Stomach (tissue), 4 donors: ENCODE results near the gene KRTAP10-1.

Experiments
- EP300 ChIP-seq: sonication (generic); formaldehyde crosslinking; IDR thresholded peaks from one replicate; pipeline ENCODE4 v1.6.1; 2017; ENCODE audit warnings: antibody characterized with exemption
- POLR2A ChIP-seq, 4 donors: fragments of 450-650 bp; IDR thresholded peaks; one replicate each; pipeline ENCODE4 v1.6.1; 2016; ENCODE audit warnings: antibody characterized with exemption in 4 of 4, control low read depth in 2 of 4, mild to moderate bottlenecking in 1 of 4, moderate library complexity in 1 of 4
- POLR2AphosphoS5 ChIP-seq, 3 donors: sonication (generic); formaldehyde crosslinking; IDR thresholded peaks; one replicate each; pipeline ENCODE4 v1.6.1; 2016; ENCODE audit warnings: antibody characterized with exemption in 3 of 3
- TF ChIP-seq, protein P1 (sequence below), 7 experiments: fragments of 450-650 bp in 4 of 7; fragments of 200-600 bp in 3 of 7; sonication (generic) in 3 of 7; IDR thresholded peaks; one replicate each; pipeline ENCODE4 v1.5.1; 2016 to 2019; ENCODE audit warnings: antibody characterized with exemption in 7 of 7, control low read depth in 2 of 7, mild to moderate bottlenecking in 1 of 7

DNA sequence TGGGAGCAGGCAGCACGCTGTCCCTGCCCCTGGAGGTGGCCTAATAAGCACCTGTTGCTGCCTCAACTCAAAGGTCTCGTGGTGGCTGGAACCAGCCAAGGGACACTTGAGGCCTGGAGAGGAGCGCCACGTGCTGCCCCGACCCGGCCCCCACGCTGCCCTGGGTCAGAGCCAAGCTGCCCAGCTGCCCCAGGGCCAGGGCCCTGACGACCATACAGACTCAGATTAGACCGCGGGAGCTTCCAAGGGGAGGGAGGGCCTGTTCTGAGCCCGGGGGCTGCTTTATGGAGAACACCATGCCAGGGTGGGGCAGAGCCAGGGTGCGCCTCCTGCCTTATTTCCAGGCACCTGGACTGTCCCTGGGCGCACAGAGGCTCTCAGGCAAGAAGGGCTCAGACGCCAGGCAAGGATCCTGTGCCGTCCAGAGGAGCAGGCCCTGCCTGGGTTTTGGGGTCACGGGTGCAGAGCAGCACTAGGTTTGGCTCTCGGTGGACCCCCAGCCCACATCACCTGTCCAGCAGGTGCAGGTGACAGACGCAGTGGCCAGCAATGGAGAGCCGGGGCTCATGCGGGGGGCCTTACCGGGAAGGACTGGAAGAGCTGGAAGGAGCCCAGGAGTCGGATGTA lies 18.6 kb downstream of the KRTAP10-1 start:
- TF ChIP-seq POLR2AphosphoS5 (IDR thresholded peaks at IDR 0.05) (no peak), POLR2A (IDR thresholded peaks at IDR 0.05) (no peak), EP300 (no peak)
- TF ChIP-seq, protein P1, sequence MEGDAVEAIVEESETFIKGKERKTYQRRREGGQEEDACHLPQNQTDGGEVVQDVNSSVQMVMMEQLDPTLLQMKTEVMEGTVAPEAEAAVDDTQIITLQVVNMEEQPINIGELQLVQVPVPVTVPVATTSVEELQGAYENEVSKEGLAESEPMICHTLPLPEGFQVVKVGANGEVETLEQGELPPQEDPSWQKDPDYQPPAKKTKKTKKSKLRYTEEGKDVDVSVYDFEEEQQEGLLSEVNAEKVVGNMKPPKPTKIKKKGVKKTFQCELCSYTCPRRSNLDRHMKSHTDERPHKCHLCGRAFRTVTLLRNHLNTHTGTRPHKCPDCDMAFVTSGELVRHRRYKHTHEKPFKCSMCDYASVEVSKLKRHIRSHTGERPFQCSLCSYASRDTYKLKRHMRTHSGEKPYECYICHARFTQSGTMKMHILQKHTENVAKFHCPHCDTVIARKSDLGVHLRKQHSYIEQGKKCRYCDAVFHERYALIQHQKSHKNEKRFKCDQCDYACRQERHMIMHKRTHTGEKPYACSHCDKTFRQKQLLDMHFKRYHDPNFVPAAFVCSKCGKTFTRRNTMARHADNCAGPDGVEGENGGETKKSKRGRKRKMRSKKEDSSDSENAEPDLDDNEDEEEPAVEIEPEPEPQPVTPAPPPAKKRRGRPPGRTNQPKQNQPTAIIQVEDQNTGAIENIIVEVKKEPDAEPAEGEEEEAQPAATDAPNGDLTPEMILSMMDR (IDR thresholded peaks at IDR 0.05): no peak
